Gastroesophageal sphincter (tissue), 3 donors: ENCODE results near the gene RPL35A.

Source experiments
- EP300 ChIP-seq: sonication (generic); formaldehyde crosslinking; IDR thresholded peaks from one replicate; pipeline ENCODE4 v1.6.1; 2017; ENCODE audit warnings: antibody characterized with exemption, mild to moderate bottlenecking
- TF ChIP-seq, protein P1 (sequence below), 4 experiments: fragments of 200-600 bp in 2 of 4; fragments of 450-650 bp in 2 of 4; sonication (generic) in 1 of 4; IDR thresholded peaks; one replicate each; pipeline ENCODE4 v1.5.1; 2017 to 2019; ENCODE audit warnings: antibody characterized with exemption in 4 of 4, mild to moderate bottlenecking in 2 of 4, moderate library complexity in 2 of 4

DNA sequence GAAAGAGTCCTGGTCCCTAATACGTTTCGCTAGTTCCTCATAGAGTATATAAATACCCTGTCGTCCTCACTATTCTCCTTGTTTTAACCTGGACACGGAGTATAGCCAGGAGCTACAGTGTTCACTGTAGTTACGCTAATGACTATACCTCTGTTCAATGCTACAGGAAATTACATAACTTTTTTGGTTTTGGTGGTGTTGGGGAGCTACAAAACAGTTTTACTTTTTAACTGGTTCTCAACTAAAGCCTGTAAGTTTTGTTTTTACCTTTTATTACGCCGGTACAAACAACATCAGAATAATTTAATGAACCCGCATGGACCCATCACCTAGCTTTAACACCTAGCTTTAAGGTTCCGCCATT, 11.6 kb downstream of the RPL35A start:
- TF ChIP-seq, protein P1, sequence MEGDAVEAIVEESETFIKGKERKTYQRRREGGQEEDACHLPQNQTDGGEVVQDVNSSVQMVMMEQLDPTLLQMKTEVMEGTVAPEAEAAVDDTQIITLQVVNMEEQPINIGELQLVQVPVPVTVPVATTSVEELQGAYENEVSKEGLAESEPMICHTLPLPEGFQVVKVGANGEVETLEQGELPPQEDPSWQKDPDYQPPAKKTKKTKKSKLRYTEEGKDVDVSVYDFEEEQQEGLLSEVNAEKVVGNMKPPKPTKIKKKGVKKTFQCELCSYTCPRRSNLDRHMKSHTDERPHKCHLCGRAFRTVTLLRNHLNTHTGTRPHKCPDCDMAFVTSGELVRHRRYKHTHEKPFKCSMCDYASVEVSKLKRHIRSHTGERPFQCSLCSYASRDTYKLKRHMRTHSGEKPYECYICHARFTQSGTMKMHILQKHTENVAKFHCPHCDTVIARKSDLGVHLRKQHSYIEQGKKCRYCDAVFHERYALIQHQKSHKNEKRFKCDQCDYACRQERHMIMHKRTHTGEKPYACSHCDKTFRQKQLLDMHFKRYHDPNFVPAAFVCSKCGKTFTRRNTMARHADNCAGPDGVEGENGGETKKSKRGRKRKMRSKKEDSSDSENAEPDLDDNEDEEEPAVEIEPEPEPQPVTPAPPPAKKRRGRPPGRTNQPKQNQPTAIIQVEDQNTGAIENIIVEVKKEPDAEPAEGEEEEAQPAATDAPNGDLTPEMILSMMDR (IDR thresholded peaks at IDR 0.05), result no peak
- TF ChIP-seq EP300, result no peak
